HG02981 (cell line): ENCODE measurements around the gene RAD51B.
"Not testable (repeated sequence)": the region's sequence is repeated elsewhere in the genome, so short reads cannot be mapped to it uniquely, and the experiment has no call there.

ENCODE experiments used
- ATAC-seq: cut with Tn5 transposase; IDR thresholded peaks from one replicate; pipeline ENCODE4 v1.9.1; 2021; ENCODE audit warnings: mild to moderate bottlenecking, moderate library complexity; ENCODE audit not compliant: unreplicated experiment

Gene RAD51B

GRCh38 chr14:67977434-67978034 is 158.0 kb downstream of the RAD51B start:
- no peak for ATAC-seq

- ATAC-seq: no peak
Measured at GRCh38 chr14:67978749-67979148, 159.2 kb downstream of the RAD51B start.

GRCh38 chr14:67982711-67983608 is 163.4 kb downstream of the RAD51B start:
- no peak for ATAC-seq

- no peak for ATAC-seq
Measured at GRCh38 chr14:67984274-67984673, 164.7 kb downstream of the RAD51B start.

GRCh38 chr14:67986131-67986841 is 166.7 kb downstream of the RAD51B start:
- ATAC-seq: no peak

- no peak for ATAC-seq
Measured at GRCh38 chr14:67987606-67988005, 168.0 kb downstream of the RAD51B start.

GRCh38 chr14:67988210-67988609 is 168.6 kb downstream of the RAD51B start:
- not testable (repeated sequence) for ATAC-seq

- no peak for ATAC-seq
Measured at GRCh38 chr14:67990576-67990975, 171.0 kb downstream of the RAD51B start.

- no peak for ATAC-seq
Measured at GRCh38 chr14:67994531-67994930, 175.0 kb downstream of the RAD51B start.

GRCh38 chr14:67996235-67996634 is 176.7 kb downstream of the RAD51B start:
- no peak for ATAC-seq

- no peak for ATAC-seq
Measured at GRCh38 chr14:67998834-67999233, 179.3 kb downstream of the RAD51B start.

GRCh38 chr14:67999290-67999689 is 179.7 kb downstream of the RAD51B start:
- ATAC-seq: no peak

GRCh38 chr14:67999705-68000384 is 180.3 kb downstream of the RAD51B start:
- no peak for ATAC-seq

- ATAC-seq: no peak
Measured at GRCh38 chr14:68000511-68000910, 180.9 kb downstream of the RAD51B start.

GRCh38 chr14:68008491-68008890 is 188.9 kb downstream of the RAD51B start:
- no peak for ATAC-seq

GRCh38 chr14:68011406-68012028 is 191.9 kb downstream of the RAD51B start:
- no peak for ATAC-seq

GRCh38 chr14:68012871-68013270 is 193.3 kb downstream of the RAD51B start:
- no peak for ATAC-seq

GRCh38 chr14:68013326-68013725 is 193.7 kb downstream of the RAD51B start:
- ATAC-seq: no peak

- ATAC-seq: no peak
Measured at GRCh38 chr14:68014771-68015170, 195.2 kb downstream of the RAD51B start.

- ATAC-seq: no peak
Measured at GRCh38 chr14:68015356-68016254, 196.0 kb downstream of the RAD51B start.
